ENCODE results near the gene GAS2. TPM values are rescaled to one million over a fixed set of nuclear protein-coding genes. Genes with fewer than 3 reads are reported as not detected.

GAS2 gene
- total RNA-seq, 1 donor from 2014 or later = 3.2 TPM

- DNase-seq (ENCODE audit: extremely low spot score in 2 of 2) = no peak
- Histone ChIP-seq H3K9me3 (no peaks in the 10 kb centered on the region), H3K4me1 (peaks cover 9% of the 10 kb centered on the region), H3K27ac (no peak overlapping the region), H3K4me3 (no peak overlapping the region), H3K36me3 (no peaks in the 10 kb centered on the region), H3K27me3 (no peaks in the 10 kb centered on the region)
- intact Hi-C loops (cut with DNase I) = no loop called here
- TF ChIP-seq POLR2A (IDR thresholded peaks at IDR 0.05) (no peak), CTCF (IDR thresholded peaks at IDR 0.05) (no peak), POLR2AphosphoS5 (IDR thresholded peaks at IDR 0.05; ENCODE audit: insufficient read depth in 1 of 2, low read depth in 1 of 2) (no peak)
Measured at GRCh38 chr11:22832315-22833015, 166.1 kb downstream of the GAS2 start.

- no peak for DNase-seq (ENCODE audit: extremely low spot score in 2 of 2)
- no peak overlapping the region for H3K27ac ChIP-seq
- H3K36me3 ChIP-seq = no peaks in the 10 kb centered on the region
- TF ChIP-seq POLR2AphosphoS5 (IDR thresholded peaks at IDR 0.05; ENCODE audit: insufficient read depth in 1 of 2, low read depth in 1 of 2) = no peak
- TF ChIP-seq POLR2A (IDR thresholded peaks at IDR 0.05) = no peak
- TF ChIP-seq CTCF (IDR thresholded peaks at IDR 0.05) = no peak
- no peaks in the 10 kb centered on the region for H3K27me3 ChIP-seq
- no peaks in the 10 kb centered on the region for H3K4me1 ChIP-seq
- no peaks in the 10 kb centered on the region for H3K9me3 ChIP-seq
- intact Hi-C loops (cut with DNase I) = no loop called here
- H3K4me3 ChIP-seq = no peak overlapping the region
Measured at GRCh38 chr11:22846726-22847125, 180.3 kb downstream of the GAS2 start.

- H3K27ac ChIP-seq = no peak overlapping the region
- intact Hi-C loops (cut with DNase I) = no loop called here
- DNase-seq (ENCODE audit: extremely low spot score in 2 of 2) = no peak
Measured at GRCh38 chr11:22851477-22851876, 185.1 kb downstream of the GAS2 start.

GRCh38 chr11:22859756-22860155 lies 193.3 kb downstream of the GAS2 start:
- H3K4me3 ChIP-seq = no peak overlapping the region
- H3K27me3 ChIP-seq = no peaks in the 10 kb centered on the region
- H3K27ac ChIP-seq = no peak overlapping the region
- intact Hi-C loops (cut with DNase I) = no loop called here
- H3K4me1 ChIP-seq = no peaks in the 10 kb centered on the region
- no peaks in the 10 kb centered on the region for H3K9me3 ChIP-seq
- DNase-seq (ENCODE audit: extremely low spot score in 2 of 2) = no peak
- no peak for TF ChIP-seq POLR2A (IDR thresholded peaks at IDR 0.05)
- no peak for TF ChIP-seq CTCF (IDR thresholded peaks at IDR 0.05)
- no peak for TF ChIP-seq POLR2AphosphoS5 (IDR thresholded peaks at IDR 0.05; ENCODE audit: insufficient read depth in 1 of 2, low read depth in 1 of 2)
- H3K36me3 ChIP-seq = no peaks in the 10 kb centered on the region

More at GRCh38 chr11:22851477-22851876, 185.1 kb downstream of the GAS2 start:
- TF ChIP-seq POLR2AphosphoS5 (IDR thresholded peaks at IDR 0.05; ENCODE audit: insufficient read depth in 1 of 2, low read depth in 1 of 2) (no peak), POLR2A (IDR thresholded peaks at IDR 0.05) (no peak), CTCF (IDR thresholded peaks at IDR 0.05) (no peak)
- Histone ChIP-seq H3K4me3 (no peak overlapping the region), H3K36me3 (no peaks in the 10 kb centered on the region), H3K27me3 (no peaks in the 10 kb centered on the region), H3K4me1 (no peaks in the 10 kb centered on the region), H3K9me3 (no peaks in the 10 kb centered on the region)

GRCh38 chr11:22860241-22860640 lies 193.8 kb downstream of the GAS2 start, which contains the start of gene CCDC179:
CCDC179 (minus strand) TSS chr11:22860474; CDS start chr11:22860421, 53 bp downstream.
- no peaks in the 10 kb centered on the region for H3K27me3 ChIP-seq
- no peaks in the 10 kb centered on the region for H3K36me3 ChIP-seq

More at GRCh38 chr11:22860241-22860640, 193.8 kb downstream of the GAS2 start, which contains the start of gene CCDC179:
- intact Hi-C loops (cut with DNase I) = no loop called here
- TF ChIP-seq CTCF (IDR thresholded peaks at IDR 0.05) (no peak), POLR2AphosphoS5 (IDR thresholded peaks at IDR 0.05; ENCODE audit: insufficient read depth in 1 of 2, low read depth in 1 of 2) (no peak), POLR2A (IDR thresholded peaks at IDR 0.05) (no peak)
- DNase-seq (ENCODE audit: extremely low spot score in 2 of 2) = no peak
- Histone ChIP-seq H3K4me3 (no peak within 1 kb of the TSS), H3K9me3 (no peaks in the 10 kb centered on the region), H3K27ac (no peak within 1 kb of the TSS), H3K4me1 (no peaks in the 10 kb centered on the region)
